Activated CD4-positive, alpha-beta T cell treated with anti-CD3 and anti-CD28 coated beads, Interleukin-2, amount 50 U/mL, for 4 hours (primary cell): Measurements from ENCODE around the gene SNTG2.
A peak's percentile ranks its signal among the peaks of the same experiment; 100 is the strongest.

ENCODE experiments used
- DNase-seq, 2 experiments: peaks; one replicate each; pipeline ENCODE4 v3.0.0-alpha.2; 2020

SNTG2 gene

DNA sequence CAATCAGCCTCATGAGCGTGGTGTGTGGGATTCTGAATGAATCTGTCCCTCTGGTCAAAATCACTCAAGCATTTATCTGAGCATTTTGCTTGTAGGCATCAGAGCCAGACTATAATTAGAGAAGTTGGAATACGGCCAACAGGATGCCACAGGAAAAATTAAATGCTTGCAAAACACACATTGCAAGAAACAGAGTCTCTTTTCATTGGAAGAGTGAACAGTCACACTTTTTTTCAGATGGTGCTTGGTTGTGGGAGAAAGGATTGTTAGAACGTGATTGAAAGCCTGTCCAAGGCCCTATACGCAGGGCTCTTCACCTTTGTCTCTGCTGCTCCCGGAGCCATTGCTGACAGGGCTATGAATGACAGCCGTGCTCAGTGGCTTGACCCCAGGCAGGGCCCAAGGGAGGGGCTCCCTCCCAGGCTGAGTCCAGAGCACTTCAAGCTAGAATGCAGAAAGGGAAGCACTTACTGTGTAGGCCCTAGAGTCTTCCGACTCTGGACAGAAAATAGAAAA lies 59.8 kb downstream of the SNTG2 start:
- no peak for DNase-seq

DNA sequence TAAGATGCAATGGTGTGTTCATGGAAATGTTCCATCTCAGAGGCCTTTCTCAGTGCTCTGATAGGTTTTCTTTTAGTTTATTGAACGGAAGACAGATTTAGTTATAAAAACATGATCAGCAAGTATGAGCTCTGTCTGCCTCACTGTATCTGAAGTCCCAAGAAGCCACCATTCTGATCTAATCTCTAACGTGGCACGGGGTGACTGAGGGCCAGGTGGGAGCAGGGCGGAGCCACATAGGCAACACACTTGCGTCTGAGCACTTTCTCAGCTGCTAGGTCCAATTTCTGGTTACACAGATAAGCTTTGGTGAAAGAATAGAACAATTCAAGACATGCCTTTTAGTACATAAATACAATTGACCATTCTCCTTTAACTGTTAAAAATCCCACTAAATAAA lies 60.4 kb downstream of the SNTG2 start:
- no peak for DNase-seq

DNA sequence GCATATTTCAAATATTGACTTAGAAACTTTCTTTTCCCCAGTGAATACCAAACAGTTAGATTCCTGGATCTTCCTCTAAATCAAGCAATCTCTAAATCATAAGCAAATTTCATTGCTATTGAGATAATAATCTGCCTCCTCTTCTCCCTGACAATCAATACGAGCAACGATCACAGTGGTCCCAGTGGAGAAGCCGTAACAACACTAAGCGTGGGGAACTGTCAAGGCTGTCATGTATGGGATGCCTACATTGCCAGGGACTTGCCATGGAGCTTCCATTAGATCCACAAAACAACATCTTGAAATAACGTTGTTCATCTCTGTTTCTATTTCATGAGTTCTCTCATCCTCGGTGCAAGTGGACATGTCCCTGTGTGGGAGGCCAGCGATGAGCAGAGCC lies 61.3 kb downstream of the SNTG2 start:
- DNase-seq: no peak

DNA sequence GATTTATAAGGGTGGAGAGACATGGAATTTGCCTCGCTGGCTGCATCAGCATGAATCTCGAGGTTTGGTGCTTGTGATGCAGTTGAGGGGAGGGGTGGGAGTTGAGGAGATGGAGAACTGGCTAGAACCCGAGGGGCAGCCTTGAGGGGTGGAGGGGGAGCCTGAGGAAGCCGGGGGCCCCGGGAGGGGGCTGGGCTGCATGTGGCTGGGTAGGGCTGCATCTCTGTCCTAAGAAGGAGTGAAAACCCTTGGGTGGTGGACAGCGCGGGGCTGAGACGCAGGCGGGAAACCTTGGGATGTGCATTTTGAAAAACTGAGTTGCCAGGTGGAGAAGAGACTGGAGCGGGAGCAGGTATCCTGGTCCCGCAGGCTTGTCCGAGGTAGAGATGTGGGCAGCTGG lies 64.2 kb downstream of the SNTG2 start:
- no peak for DNase-seq

DNA sequence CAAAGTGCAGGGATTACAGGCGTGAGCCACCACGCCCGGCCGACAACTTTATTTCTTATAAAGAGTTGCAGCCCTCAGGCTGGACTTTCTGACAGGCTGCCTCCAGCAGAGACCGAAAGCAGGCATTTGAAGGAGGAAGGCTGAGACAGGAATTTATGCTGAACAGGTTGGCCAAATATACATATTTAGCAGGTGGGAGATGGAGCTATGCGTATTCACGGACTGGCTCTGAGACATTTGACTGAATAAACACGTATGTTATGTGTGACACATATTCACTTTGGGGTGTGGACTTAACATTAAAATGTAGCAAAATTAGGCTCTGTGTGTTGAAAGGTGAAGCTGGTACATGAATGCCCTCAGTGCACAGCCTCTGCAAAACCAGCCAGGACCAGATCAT lies 65.9 kb downstream of the SNTG2 start:
- DNase-seq: no peak

DNA sequence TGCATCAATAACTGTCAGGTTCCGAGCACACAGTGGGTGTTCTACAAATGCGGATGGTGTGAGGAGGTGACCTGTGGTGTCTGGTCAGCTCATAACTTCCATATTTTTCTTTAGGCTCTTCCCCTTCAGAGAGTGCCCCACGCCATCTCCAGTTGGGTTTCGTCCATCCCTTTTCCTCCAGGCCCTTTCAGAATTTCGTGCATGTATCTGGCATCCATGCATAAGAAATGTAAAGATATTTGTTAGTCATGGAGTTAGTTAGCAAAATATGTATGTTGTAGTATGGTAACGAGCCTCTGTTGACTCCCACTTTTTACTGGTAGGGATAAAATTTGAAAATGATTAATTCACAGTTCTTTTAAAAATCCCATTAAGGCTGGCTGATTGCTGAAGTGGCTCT lies 67.2 kb downstream of the SNTG2 start:
- no peak for DNase-seq

DNA sequence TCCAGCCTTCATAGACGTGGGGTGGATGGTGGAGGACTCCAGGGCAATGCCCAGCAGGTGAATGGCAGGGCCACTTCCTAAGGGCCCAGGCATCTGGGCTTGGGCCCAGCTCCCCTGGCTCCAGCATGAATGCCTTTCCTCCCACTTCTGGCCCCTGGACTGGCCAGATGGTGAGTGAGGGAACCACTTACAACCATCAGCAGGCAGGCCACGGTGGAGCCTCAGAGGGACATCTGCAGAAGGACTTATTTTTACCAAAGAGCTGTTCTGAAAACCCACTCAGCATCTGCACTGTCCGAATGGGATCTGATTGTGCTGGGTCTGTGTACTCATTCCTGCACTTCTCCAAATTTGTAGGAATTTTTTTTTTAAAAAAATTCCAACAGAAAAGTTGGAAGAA lies 69.6 kb downstream of the SNTG2 start:
- DNase-seq: no peak

DNA sequence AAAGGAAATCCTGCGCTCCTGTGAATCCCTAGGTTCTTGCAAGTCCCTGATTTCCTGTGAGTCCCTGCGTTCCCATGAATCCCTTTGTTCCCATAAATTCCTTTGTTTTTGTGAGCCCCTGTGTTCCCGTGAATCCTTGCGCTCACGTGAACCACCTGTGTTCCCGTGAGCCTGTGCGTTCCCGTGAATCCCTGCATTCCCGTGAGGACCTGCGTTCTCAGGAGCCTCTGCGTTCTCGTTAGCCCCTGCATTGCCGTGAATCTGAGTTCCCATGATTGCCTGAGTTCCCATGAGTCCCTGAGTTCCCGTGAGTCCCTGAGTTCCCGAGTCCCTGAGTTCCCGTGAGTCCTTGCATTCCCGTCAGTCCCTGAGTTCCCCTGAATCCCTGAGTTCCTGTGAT lies 71.5 kb downstream of the SNTG2 start:
- no peak for DNase-seq

DNA sequence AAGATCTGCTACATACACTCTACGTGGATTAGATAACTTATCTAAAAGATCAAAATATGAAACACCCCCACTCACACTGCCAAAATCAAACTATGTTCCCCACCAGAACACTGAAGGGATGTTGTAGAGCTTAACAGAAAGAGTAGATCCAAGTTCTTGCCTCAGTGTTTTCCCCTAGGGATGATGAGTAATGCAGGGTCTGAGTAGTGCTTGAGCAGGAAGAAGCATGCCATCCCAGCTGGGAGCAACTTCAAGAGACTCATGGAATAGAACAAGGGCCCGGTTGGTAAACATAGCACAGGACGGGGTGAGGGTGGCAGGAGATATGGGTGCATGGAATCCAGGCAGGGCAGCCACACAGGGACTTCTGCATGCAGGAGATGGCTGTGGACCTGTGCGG lies 74.3 kb downstream of the SNTG2 start:
- no peak for DNase-seq

DNA sequence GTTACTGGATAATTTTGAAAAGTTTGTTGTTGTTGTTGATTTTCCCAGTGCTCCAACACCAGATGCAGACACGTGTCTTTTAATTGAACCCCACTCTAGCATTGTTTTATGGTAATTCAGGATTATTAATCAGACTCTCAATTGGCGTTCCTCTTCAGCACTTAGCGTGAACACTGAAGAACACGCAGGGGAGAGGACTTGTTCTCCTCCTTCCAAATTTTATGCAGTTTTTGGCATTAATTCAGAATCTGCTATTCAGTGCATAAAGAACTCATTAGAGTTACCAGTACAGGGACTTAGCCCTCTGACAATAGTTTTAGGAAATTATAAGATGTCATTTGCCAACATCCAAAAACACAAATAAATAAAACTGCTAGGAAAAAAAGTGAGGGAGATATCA lies 75.5 kb downstream of the SNTG2 start:
- DNase-seq: no peak

DNA sequence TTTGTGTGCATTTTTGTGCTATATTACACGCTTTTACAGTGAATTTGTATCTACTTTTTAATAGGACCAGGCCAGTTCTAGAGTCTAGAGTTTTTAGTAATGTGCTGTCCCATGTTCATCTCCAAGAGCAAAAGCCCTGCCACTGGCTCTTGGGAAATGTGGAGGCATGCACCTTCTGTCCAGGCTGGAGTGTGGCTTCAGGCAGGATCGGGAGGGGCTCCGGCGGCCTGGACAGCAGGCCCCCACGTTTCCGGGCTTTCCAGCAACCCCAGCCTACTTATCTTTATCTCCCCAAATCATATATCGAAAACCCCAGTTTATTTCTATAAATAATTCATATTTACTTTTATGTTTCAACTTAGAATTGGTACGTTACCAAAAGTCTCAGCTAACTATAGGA lies 78.2 kb downstream of the SNTG2 start:
- no peak for DNase-seq

DNA sequence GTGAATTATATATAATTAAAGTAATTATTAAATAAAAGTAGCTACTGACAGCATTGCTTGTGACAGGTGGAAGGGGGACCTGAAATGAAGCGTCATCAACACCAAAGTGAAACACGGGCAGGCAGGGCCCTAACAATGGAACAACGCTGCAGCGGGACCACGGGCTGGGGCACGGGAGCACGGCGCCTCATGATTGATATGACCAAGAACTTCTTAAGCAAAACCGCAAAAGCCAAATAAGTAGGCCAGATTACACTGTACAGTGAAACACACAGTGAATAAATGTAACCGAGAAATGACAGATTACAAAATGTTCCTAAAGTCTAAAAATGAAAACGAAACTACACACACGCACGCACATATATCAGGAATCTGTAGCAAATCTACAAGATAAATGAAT lies 81.4 kb downstream of the SNTG2 start:
- peak in 1 of 2 experiments; percentile 10 for DNase-seq

DNA sequence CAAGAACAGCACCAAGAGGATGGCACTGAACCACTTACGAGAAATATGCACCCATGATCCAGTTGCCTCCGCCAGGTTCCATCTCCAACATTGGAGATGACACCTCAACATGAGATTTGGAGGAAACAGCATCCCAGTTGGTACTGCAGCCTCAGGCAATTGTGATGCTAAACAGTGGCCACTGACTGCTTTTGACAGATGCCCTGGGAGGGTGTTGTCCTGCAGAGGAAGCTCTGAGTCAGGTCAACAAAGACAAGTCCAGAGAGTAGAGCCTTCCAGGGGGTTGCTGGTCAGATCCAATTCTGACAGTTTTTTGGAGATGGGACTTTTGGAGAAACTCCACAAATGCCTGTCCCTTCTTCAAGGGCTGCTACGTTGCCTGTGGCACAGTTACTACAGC lies 82.4 kb downstream of the SNTG2 start:
- DNase-seq: no peak

DNA sequence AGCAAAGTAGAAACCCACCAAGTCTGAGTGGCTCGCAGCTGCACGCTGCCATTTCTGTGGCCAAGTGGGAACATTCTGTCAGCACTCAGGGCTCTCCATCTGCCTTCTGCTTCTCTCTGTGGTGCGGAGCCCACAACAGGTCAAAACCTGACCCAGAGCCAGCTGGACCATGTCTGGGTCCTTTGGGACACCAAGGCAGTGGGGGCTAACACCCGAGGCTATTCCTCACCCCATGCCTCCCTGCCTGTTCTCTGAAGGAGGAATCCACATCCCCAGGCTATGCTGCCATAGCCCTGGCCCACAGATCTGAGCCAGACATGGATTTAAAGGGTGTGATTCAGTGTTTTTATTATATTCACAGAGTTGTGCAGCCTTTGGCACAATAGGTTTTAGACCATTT lies 86.4 kb downstream of the SNTG2 start:
- DNase-seq: no peak

DNA sequence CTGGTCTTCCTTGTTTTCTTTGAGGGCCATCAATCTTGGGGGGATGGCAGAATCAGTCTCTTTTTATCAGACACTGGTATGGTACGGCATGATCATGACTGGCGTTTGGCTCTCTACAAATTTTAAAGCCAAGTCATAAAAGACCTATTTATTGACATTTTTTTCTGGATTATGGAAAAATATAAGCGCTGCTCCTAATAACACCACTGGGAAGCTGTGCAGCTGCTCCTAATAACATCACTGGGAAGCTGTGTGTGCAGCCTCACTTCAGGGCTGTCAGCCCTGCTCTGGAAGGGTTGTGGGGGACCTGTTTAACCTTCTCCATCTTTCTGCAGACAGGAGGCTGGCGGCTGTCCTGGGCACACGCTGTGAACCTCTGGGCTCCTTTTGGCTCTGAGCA lies 88.9 kb downstream of the SNTG2 start:
- no peak for DNase-seq

DNA sequence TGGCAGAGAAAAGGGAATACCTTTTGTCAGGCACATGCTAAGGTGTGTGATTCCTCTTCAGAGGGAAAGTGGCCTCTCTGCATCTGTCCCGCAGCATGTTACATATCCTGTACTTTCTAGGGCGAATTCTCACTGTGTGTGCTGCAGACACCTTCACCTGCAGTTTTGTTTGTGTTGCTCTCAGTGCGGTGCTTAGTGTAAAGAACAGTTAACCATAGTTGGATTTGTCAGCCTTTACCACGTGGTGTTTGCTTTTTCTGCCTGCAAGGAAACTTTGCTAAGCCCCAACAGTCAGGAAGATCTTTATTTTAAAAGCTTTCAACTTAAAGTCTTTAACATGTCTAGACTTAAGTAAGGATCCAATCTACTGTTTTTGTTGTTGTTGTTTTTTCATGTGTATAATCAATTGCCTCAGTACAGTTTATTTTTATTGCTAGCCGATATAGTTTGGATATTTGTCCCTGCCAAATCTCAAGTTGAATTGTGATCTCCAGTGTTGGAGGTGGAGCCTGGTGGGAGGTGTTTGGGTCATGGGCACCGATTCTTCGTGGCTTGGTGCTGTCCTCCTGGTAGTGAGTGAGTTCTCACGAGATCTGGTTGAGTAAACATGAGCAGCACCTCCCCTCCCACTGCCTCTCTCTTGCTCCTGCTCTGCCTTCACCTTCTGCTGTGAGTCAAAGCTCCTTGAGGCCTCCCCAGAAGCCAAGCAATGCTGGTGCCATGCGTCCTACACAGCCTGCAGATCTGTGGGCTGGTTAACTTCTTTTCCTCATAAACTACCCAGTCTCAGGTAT lies 90.6 kb downstream of the SNTG2 start:
- no peak for DNase-seq

DNA sequence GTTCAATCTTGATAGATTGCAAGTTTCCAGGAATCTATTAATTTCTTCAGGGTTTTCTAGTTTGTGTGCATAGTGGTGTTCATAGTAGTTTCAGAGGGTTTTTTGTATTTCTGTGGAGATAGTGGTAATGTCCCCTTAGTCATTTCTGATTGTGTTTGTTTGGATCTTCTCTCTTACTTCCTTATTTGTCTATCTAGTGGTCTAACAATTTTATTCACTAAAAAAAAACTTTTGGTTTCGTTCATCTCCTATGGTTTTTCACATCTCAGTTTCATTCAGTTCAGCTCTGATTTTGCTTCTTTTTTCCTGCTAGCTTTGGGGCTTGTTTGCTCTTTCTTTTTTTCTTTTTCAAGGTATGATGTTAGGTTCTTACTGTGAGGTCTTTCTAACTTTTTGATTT lies 94.5 kb downstream of the SNTG2 start:
- DNase-seq: no peak

DNA sequence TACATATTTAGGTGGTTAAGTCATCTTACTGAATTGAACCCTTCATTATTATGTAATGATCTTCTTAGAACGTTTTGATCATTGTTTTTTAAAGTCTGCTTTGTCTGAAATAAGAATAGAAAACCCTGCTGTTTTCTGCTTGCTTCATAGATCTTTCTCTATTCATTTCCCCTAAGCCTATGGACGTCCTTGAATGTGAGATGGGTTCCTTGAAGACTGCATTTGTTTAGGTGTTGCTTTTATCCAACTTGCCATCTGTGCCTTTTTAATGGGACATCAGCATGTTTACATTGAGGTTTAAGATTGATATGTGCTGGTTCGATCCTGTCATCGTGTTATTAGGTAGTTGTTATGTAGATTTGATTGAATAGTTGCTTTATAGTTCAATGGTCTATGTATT lies 95.4 kb downstream of the SNTG2 start:
- DNase-seq: no peak

DNA sequence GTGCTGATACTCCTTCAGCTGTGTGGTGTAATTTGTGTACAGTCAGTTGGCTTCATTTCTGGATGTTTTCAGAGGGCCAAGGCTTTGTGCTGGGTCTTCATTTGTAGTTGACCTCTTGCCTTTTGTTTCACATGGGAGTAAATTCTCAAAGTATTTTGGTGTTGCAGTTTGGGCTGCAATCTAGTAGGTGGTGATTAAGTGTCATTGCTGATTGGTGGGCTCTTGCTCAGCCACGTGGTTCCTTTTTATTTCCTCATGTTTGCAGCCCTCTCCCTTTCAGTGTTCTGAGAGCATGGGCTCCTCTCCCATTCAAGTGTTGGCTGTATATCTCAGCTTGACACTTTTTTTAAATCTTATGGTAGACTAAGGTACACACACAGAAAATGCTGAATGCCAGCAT lies 96.8 kb downstream of the SNTG2 start:
- DNase-seq: no peak

DNA sequence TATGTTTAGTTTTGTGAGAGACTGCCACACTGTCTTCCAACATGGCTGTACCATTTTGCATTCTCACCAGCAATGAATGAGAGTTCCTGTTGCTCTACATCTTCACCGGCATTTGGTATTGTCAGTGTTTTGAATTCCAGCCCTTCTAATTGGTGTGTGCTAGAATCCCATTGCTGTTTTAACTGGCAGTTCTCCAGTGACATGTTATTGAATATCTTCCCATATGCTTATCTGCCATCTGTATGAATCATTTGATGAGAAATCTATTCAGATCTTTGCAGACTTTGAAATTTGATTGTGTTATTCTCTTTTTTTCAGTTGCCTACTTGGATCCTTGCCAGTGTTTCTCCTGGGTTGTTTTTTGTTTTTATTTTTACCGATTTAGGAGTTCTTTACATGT lies 99.0 kb downstream of the SNTG2 start:
- no peak for DNase-seq

DNA sequence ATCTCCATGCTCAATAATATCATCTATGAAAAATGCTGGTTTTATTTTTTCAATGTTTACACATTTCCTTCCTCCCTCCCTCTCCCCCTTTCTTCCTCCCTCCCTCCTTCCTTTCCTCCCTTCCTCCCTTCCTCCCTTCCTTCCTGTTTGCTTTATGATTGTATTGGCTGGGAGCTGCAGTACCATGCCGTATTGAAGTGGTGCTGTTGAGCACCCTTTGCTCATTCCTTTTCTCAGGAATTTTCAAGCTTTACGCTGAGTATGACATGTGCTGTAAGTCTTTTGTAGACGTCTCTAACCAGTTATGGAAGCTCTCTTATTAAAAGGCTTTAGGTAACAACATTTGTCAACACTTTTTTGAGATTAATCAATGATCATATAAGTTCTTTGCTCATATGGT lies 100.4 kb downstream of the SNTG2 start:
- DNase-seq: no peak

DNA sequence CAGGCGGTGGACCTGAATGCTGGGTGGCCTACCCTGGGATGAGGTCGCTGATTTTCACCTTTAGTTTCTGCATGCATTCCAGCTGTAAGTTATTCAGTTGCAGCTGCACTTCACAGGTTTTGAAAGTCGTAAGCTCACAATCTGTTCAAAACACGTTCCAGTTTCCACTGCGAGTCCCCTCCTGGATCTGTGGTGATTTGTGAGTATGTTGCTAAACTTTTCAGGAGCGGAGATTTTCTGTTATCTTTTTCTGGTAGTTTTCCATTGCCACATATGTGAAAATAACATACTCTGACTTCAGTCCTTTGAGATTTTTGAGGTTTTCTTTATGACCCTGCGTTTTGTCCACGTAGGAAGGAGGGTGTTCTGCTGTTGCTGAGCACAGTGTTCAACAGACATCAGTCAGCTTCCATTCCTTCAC lies 102.1 kb downstream of the SNTG2 start:
- DNase-seq: no peak

DNA sequence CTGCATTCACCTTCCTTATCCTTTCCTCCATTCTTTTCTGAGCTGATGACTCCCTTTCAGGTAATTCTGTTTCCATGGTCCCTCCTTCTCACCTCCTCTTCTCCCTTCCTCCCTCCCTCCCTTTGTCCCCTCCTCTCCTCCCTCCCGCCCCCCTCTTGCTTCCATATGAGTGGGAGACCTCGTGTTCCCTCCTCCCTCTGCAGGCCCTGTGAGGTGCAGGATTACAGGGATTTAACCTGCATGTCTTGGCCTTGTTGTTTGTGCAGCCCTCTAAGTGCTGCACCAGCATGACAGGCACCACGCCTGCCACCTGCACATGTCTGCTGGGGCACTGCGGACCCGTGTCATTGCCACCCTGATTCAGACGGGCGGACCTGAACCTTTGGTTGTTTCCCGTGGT lies 103.1 kb downstream of the SNTG2 start:
- no peak for DNase-seq

DNA sequence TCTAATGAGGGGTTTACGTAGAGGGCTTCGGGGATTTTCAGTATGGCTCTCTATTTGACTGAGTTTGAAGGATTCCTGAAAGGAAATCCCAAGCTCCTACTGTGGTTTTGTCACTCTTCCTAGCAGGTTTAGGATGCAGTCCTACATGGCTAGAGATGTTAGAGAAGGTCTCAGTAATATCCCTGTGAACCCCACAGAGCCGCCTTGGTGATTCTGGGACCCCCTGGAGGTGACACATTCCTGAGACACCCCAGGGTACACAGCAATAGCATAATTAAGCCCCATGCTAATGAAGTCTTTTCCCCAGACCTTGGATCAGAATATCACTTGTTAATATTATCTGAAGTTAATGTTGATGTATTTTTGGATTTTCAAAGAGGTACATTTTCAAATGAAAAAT lies 103.8 kb downstream of the SNTG2 start:
- DNase-seq: no peak

DNA sequence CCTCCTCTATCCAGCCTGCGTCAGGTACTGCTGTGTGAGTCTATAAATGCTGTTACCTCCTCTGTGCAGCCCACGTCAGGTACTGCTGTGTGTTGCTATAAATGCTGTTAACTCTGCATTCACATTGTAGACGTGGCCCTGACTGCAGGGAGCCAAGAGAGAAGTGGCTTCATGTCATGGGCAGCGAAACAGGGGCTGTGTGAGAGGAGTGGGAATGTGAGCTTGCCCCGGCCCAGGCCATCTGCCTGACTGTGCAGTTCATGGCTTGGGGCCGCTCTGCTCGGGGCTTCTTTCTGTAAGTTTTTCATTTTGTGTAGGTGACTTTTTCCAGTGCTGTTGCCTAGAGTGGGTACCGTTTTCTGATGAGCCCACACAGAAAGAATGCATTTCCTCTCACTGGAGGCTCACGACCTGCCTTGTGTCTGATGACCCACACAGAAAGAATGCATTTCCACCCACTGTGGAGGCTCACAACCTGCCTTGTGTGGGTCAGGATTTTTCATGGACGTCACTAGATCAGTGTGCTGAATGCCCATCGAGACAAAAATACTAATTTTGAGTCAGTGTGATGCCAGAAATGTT lies 104.5 kb downstream of the SNTG2 start:
- DNase-seq: no peak
